ENCODE results near the gene MEAK7. TPM values are rescaled to one million over a fixed set of nuclear protein-coding genes. Genes with fewer than 3 reads are reported as not detected.
A peak's percentile ranks its signal among the peaks of the same experiment; 100 is the strongest.

Gene MEAK7
- total and polyA plus RNA-seq, 2 of the 8 experiments (the other 6 are each of a cell fraction or from before 2014, with no cell fraction given), result 9.6 to 19.6 TPM

DNA sequence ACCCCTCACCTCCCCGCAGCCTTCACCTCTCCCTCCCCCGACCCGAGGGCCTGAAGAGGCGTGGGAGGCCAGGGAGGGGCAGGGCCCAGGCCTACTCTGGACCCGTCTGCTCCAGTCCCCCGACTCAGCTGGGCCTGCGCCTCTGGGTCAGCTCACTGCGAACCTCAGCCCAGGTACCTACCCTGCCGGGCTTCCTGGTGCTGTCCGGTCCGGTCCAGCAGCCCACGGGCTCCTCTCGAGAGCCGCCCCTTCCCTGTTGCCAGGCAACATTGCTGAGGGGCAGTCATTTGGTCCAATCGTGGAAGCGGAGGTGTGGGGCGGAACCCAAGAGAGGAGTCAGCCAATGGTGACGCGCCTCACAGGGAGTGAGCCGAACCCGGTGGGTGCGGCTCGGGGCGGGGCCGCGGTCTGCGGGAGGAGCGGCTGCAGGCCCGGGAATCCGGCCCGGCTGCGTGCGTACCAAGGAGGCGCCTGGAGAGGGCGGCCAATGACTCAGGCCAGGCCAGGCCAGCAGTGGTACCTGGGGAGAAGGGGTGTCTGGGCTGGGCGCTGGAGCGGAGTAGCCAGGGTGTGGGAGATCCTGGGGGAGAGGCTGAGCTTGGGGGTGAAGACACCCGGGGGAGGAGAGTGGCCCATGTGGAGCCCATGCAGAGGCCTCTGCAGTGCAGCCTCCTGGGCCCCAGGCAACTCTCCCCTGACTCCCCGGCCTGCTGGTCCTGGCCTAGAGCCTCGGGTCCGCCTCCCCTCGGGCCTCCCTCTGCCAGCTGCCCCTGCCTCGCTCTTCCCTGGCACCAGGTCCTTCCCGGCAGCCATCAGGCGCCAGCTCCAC lies at the start of gene MEAK7 (continued):
- TF ChIP-seq EZH2 (IDR thresholded peaks at IDR 0.05; ENCODE audit: low read depth, low read length, severe bottlenecking) (no peak), NRF1 (IDR thresholded peaks at IDR 0.05; ENCODE audit: low read depth, low read length) (no peak), SP4 (IDR thresholded peaks at IDR 0.05; ENCODE audit: low read length) (peak; percentile 84; the same call in 1 of the 2 replicates), GTF2F1 (IDR thresholded peaks at IDR 0.05; ENCODE audit: borderline replicate concordance, low read depth, low read length) (no peak), POU5F1 (IDR thresholded peaks at IDR 0.05; ENCODE audit: low read depth, low read length) (no peak), SIN3A (conservative IDR thresholded peaks at IDR 0.05 in 1 of 2, IDR thresholded peaks at IDR 0.05 in 1 of 2; ENCODE audit: low read depth in 1 of 2, low read length in 2 of 2) (peak; percentile 28 to 64; a peak in 1 of 4 replicates), TCF12 (IDR thresholded peaks at IDR 0.05; ENCODE audit: low read depth, low read length) (no peak), CEBPB (IDR thresholded peaks at IDR 0.05; ENCODE audit: low read depth, low read length) (no peak)
